ENCODE data around the gene PCSK1.

DNA sequence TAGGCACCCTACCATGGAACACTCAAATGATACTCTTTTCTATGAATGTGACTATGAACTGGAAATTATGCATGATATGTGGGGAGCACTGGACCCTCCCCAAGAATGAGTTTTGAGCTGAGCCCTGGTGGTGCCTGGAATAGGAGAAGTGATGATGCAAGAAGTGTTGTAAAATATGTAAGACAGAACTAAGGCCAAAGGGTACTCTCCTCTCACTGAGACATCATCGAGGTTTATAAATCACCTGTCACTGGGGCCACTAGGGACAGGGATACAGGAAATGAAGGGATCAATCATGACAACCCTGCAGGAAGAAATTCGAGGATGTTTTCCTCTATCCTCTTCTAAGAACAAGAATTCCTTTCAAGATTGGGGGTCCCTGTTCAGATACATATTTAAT is 45.4 kb downstream of the PCSK1 start:
- TF ChIP-seq POLR2A (IDR thresholded peaks at IDR 0.05; ENCODE audit: low read length) (no peak), GATA1 (IDR thresholded peaks at IDR 0.05; ENCODE audit: low read depth, low read length) (no peak)

Measured in erythroblast (primary cell).